ENCODE results near the gene CDK4.
"Not testable (repeated sequence)": the region's sequence is repeated elsewhere in the genome, so short reads cannot be mapped to it uniquely, and the experiment has no call there.

Gene CDK4

GRCh38 chr12:57751788-57752667, at the start of gene CDK4:
Gene CDK4, minus strand, starts transcription at chr12:57752310. Its CDS starts 593 bp downstream, at chr12:57751717.
- FAIRE-seq (peak; percentile 96), DNase-seq (ENCODE audit: low spot score) (peak; percentile 98)

GRCh38 chr12:57800965-57801364, 48.9 kb upstream of the CDK4 start:
- DNase-seq (ENCODE audit: low spot score) (no peak), FAIRE-seq (no peak)

- DNase-seq (ENCODE audit: low spot score) (no peak), FAIRE-seq (no peak)
Measured at GRCh38 chr12:57797933-57798332, 45.8 kb upstream of the CDK4 start.

GRCh38 chr12:57796996-57797395, 44.9 kb upstream of the CDK4 start:
- no peak for FAIRE-seq

GRCh38 chr12:57795354-57795753, 43.2 kb upstream of the CDK4 start:
- FAIRE-seq (no peak), DNase-seq (ENCODE audit: low spot score) (no peak)

More at GRCh38 chr12:57796996-57797395, 44.9 kb upstream of the CDK4 start:
- DNase-seq (ENCODE audit: low spot score), result no peak

GRCh38 chr12:57793920-57794319, 41.8 kb upstream of the CDK4 start:
- DNase-seq (ENCODE audit: low spot score) (no peak), FAIRE-seq (no peak)

GRCh38 chr12:57783861-57784260, 31.8 kb upstream of the CDK4 start:
- no peak for DNase-seq (ENCODE audit: low spot score)

GRCh38 chr12:57783466-57783801, 31.3 kb upstream of the CDK4 start:
- DNase-seq (ENCODE audit: low spot score) (no peak), FAIRE-seq (no peak)

More at GRCh38 chr12:57783861-57784260, 31.8 kb upstream of the CDK4 start:
- no peak for FAIRE-seq

GRCh38 chr12:57782608-57783465, 30.7 kb upstream of the CDK4 start, which contains the start of gene TSFM:
Gene TSFM, plus strand, starts transcription at chr12:57782787. Its CDS starts 15 bp downstream, at chr12:57782802.
- peak; percentile 88 for DNase-seq (ENCODE audit: low spot score)
- no peak for FAIRE-seq

- DNase-seq (ENCODE audit: low spot score) (no peak), FAIRE-seq (no peak)
Measured at GRCh38 chr12:57782243-57782607, 30.1 kb upstream of the CDK4 start.

GRCh38 chr12:57781801-57782200, 29.7 kb upstream of the CDK4 start:
- FAIRE-seq (no peak), DNase-seq (ENCODE audit: low spot score) (no peak)

- no peak for DNase-seq (ENCODE audit: low spot score)
- FAIRE-seq, result no peak
Measured at GRCh38 chr12:57781244-57781643, 29.1 kb upstream of the CDK4 start.

GRCh38 chr12:57780284-57780897, 28.3 kb upstream of the CDK4 start:
- DNase-seq (ENCODE audit: low spot score), result no peak
- no peak for FAIRE-seq

GRCh38 chr12:57779736-57780135, 27.6 kb upstream of the CDK4 start:
- no peak for FAIRE-seq
- DNase-seq (ENCODE audit: low spot score), result no peak

- no peak for DNase-seq (ENCODE audit: low spot score)
- no peak for FAIRE-seq
Measured at GRCh38 chr12:57777911-57778310, 25.8 kb upstream of the CDK4 start.

GRCh38 chr12:57777367-57777766, 25.3 kb upstream of the CDK4 start:
- DNase-seq (ENCODE audit: low spot score) (no peak), FAIRE-seq (no peak)

GRCh38 chr12:57776247-57776587, 24.1 kb upstream of the CDK4 start:
- FAIRE-seq, result no peak
- no peak for DNase-seq (ENCODE audit: low spot score)

- DNase-seq (ENCODE audit: low spot score) (no peak), FAIRE-seq (no peak)
Measured at GRCh38 chr12:57775563-57776246, 23.6 kb upstream of the CDK4 start.

- DNase-seq (ENCODE audit: low spot score), result no peak
- no peak for FAIRE-seq
Measured at GRCh38 chr12:57775044-57775443, 22.9 kb upstream of the CDK4 start.

- FAIRE-seq; DNase-seq (ENCODE audit: low spot score): not testable (repeated sequence)
Measured at GRCh38 chr12:57774634-57775033, 22.5 kb upstream of the CDK4 start.
